ENCODE measurements around the gene EFNA1.

EFNA1 gene

GRCh38 chr1:155086128-155086741, 41.4 kb upstream of the EFNA1 start:
- H3K9me3 Mint-ChIP-seq: no peaks in the 10 kb centered on the region
- peak overlapping the region; percentile 72 for H3K27ac Mint-ChIP-seq
- peaks cover 2% of the 10 kb centered on the region for H3K36me3 Mint-ChIP-seq (ENCODE audit: low read depth)
- peak; percentile 90 for DNase-seq
- H3K4me1 Mint-ChIP-seq (ENCODE audit: low read depth): peaks cover 39% of the 10 kb centered on the region
- H3K27me3 Mint-ChIP-seq: peaks cover 32% of the 10 kb centered on the region
- H3K4me3 Mint-ChIP-seq: peak overlapping the region; percentile 92

DNA sequence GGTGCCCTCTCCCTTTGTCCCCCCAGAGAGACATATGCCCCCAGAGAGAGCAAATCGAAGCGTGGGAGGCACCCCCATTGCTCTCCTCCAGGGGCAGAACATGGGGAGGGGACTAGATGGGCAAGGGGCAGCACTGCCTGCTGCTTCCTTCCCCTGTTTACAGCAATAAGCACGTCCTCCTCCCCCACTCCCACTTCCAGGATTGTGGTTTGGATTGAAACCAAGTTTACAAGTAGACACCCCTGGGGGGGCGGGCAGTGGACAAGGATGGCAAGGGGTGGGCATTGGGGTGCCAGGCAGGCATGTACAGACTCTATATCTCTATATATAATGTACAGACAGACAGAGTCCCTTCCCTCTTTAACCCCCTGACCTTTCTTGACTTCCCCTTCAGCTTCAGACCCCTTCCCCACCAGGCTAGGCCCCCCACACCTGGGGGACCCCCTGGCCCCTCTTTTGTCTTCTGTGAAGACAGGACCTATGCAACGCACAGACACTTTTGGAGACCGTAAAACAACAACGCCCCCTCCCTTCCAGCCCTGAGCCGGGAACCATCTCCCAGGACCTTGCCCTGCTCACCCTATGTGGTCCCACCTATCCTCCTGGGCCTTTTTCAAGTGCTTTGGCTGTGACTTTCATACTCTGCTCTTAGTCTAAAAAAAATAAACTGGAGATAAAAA, 40.7 kb upstream of the EFNA1 start:
- H3K27me3 Mint-ChIP-seq: peaks cover 26% of the 10 kb centered on the region
- no peaks in the 10 kb centered on the region for H3K9me3 Mint-ChIP-seq
- H3K36me3 Mint-ChIP-seq (ENCODE audit: low read depth): peaks cover 2% of the 10 kb centered on the region
- H3K4me1 Mint-ChIP-seq (ENCODE audit: low read depth): peaks cover 37% of the 10 kb centered on the region
- no peak overlapping the region for H3K27ac Mint-ChIP-seq
- no peak for DNase-seq
- no peak overlapping the region for H3K4me3 Mint-ChIP-seq

GRCh38 chr1:155091071-155092051, 36.3 kb upstream of the EFNA1 start:
- H3K36me3 Mint-ChIP-seq (ENCODE audit: low read depth): no peaks in the 10 kb centered on the region
- H3K9me3 Mint-ChIP-seq: no peaks in the 10 kb centered on the region
- H3K27ac Mint-ChIP-seq: peak overlapping the region; percentile 55
- peak; percentile 89 for DNase-seq
- H3K4me1 Mint-ChIP-seq (ENCODE audit: low read depth): peaks cover 6% of the 10 kb centered on the region
- peaks cover 4% of the 10 kb centered on the region for H3K27me3 Mint-ChIP-seq
- H3K4me3 Mint-ChIP-seq: no peak overlapping the region

DNA sequence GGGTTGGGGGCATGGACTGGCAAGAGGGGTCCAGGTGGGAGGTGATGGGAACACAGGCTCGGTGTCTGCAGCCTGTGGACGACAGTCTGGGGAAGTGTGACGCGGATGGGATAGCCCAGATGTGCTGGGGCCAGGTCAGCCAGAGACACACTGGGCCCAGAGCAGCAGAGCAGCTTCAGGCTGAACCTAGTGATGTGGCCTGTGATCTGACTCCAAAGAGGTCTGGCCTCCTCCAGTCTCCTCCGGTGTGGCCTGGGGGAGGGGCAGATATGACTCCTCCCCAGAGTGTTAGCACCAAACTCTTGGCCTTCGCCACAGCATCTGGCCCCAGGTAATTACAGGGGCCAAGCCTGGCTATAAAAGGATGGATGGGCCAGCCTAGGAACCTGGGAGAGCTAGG, 35.5 kb upstream of the EFNA1 start:
- no peaks in the 10 kb centered on the region for H3K36me3 Mint-ChIP-seq (ENCODE audit: low read depth)
- H3K27ac Mint-ChIP-seq: no peak overlapping the region
- DNase-seq: no peak

GRCh38 chr1:155092641-155093040, 35.0 kb upstream of the EFNA1 start:
- peaks cover 4% of the 10 kb centered on the region for H3K27me3 Mint-ChIP-seq
- H3K4me1 Mint-ChIP-seq (ENCODE audit: low read depth): peaks cover 5% of the 10 kb centered on the region
- H3K36me3 Mint-ChIP-seq (ENCODE audit: low read depth): no peaks in the 10 kb centered on the region
- DNase-seq: no peak
- no peaks in the 10 kb centered on the region for H3K9me3 Mint-ChIP-seq
- H3K27ac Mint-ChIP-seq: no peak overlapping the region
- no peak overlapping the region for H3K4me3 Mint-ChIP-seq

More for the DNA sequence above, 35.5 kb upstream of the EFNA1 start:
- peaks cover 4% of the 10 kb centered on the region for H3K27me3 Mint-ChIP-seq
- H3K4me3 Mint-ChIP-seq: no peak overlapping the region
- H3K9me3 Mint-ChIP-seq: no peaks in the 10 kb centered on the region
- peaks cover 5% of the 10 kb centered on the region for H3K4me1 Mint-ChIP-seq (ENCODE audit: low read depth)

- H3K4me3 Mint-ChIP-seq: no peak overlapping the region
- H3K27me3 Mint-ChIP-seq: peaks cover 4% of the 10 kb centered on the region
- peaks cover 5% of the 10 kb centered on the region for H3K4me1 Mint-ChIP-seq (ENCODE audit: low read depth)
- peak; percentile 34 for DNase-seq
- H3K9me3 Mint-ChIP-seq: no peaks in the 10 kb centered on the region
- H3K36me3 Mint-ChIP-seq (ENCODE audit: low read depth): no peaks in the 10 kb centered on the region
- H3K27ac Mint-ChIP-seq: no peak overlapping the region
Observed at GRCh38 chr1:155093911-155094621, 33.6 kb upstream of the EFNA1 start.

DNA sequence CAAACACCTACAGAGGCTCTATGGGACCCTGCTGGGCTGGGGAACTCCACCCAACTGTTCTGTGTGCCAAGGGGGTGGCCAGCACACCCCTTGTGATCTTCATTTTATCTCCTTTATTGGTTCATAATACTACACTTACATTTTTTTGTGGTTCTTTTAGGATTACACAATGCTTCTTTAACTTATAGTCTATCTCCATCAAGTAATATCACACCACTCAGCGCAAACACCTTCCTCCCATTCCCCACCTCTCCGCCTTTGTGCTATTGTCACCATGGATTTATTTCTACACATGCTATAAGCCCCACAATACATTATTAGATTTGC, 33.1 kb upstream of the EFNA1 start:
- Mint-ChIP-seq H3K27ac (no peak overlapping the region), H3K4me1 (ENCODE audit: low read depth) (peaks cover 5% of the 10 kb centered on the region), H3K4me3 (no peak overlapping the region), H3K36me3 (ENCODE audit: low read depth) (no peaks in the 10 kb centered on the region), H3K27me3 (peaks cover 4% of the 10 kb centered on the region), H3K9me3 (no peaks in the 10 kb centered on the region)
- no peak for DNase-seq

- H3K4me1 Mint-ChIP-seq (ENCODE audit: low read depth): no peaks in the 10 kb centered on the region
- H3K36me3 Mint-ChIP-seq (ENCODE audit: low read depth): no peaks in the 10 kb centered on the region
- no peak overlapping the region for H3K27ac Mint-ChIP-seq
- H3K27me3 Mint-ChIP-seq: peaks cover 4% of the 10 kb centered on the region
- H3K4me3 Mint-ChIP-seq: no peak overlapping the region
- no peaks in the 10 kb centered on the region for H3K9me3 Mint-ChIP-seq
- DNase-seq: no peak
Observed at GRCh38 chr1:155099331-155099730, 28.3 kb upstream of the EFNA1 start.

DNA sequence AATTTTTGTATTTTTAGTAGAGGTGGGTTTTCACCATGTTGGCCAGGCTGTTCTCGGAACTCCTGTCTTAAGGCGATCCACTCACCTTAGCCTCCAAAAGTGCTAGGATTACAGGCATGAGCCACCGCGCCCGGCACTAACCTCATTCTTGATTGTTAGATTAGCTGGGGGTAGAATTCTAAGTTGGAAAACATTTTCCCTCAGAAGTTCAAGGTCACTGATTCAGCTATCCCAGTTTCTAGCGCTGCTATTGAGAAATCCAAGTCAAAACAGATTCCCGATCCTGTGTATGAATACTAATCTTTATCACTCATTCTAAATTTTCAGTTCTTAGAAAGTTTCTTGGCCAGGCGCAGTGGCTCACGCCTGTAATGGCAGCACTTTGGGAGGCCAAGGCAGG, 24.4 kb upstream of the EFNA1 start:
- Mint-ChIP-seq H3K4me3 (no peak overlapping the region), H3K27ac (no peak overlapping the region), H3K36me3 (ENCODE audit: low read depth) (no peaks in the 10 kb centered on the region), H3K9me3 (no peaks in the 10 kb centered on the region), H3K27me3 (no peaks in the 10 kb centered on the region), H3K4me1 (ENCODE audit: low read depth) (no peaks in the 10 kb centered on the region)
- DNase-seq: no peak

DNA sequence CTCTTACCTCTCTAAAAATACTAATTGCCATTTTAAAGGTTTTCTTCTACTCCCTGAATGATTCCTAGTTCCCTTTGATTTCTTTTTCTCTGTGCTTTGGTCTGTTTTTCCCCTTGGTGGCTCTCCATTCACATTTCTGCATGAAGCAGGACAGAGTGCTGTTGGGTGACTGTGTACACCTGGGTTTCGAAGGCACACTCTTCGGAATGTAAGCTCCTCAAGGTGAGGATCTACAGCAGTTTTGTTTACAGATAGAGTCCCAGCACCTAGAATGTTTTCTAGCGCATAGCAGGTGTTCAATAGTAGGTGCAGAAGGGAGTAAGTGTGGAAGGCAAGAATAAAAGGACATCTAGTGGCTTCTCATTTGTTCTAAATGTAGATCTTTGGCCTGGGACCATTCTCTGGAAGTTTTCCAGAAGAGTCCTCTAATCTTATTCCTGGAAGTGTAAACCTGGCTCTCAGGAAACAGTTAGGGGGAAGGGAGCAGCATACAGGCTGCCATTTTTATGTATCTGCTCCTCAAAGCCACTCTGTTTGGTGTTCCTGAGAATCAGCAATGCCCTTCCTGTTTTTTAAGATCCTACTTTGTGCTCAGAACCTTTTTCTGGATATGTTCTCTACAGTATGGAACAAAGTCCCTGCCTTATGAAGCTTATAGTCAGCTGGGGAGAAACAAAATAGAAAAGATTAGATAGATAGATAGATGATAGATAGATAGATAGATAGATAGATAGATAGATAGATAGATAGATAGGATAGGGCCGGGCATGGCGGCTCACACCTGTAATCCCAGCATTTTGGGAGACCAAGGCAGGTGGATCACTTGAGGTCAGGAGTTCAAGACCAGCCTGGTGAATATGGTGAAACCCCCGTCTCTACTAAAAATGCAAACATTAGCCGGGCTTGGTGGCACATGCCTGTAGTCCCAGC, 22.8 kb upstream of the EFNA1 start:
- Mint-ChIP-seq H3K4me1 (ENCODE audit: low read depth) (no peaks in the 10 kb centered on the region), H3K9me3 (no peaks in the 10 kb centered on the region), H3K36me3 (ENCODE audit: low read depth) (no peaks in the 10 kb centered on the region), H3K27ac (no peak overlapping the region), H3K4me3 (no peak overlapping the region), H3K27me3 (no peaks in the 10 kb centered on the region)
- no peak for DNase-seq

- no peak overlapping the region for H3K27ac Mint-ChIP-seq
- no peak for DNase-seq
- no peaks in the 10 kb centered on the region for H3K27me3 Mint-ChIP-seq
- H3K4me1 Mint-ChIP-seq (ENCODE audit: low read depth): no peaks in the 10 kb centered on the region
- no peaks in the 10 kb centered on the region for H3K36me3 Mint-ChIP-seq (ENCODE audit: low read depth)
- no peak overlapping the region for H3K4me3 Mint-ChIP-seq
- H3K9me3 Mint-ChIP-seq: no peaks in the 10 kb centered on the region
Observed at GRCh38 chr1:155105604-155106011, 22.1 kb upstream of the EFNA1 start.

- Mint-ChIP-seq H3K4me3 (no peak overlapping the region), H3K36me3 (ENCODE audit: low read depth) (no peaks in the 10 kb centered on the region), H3K27ac (no peak overlapping the region), H3K27me3 (no peaks in the 10 kb centered on the region), H3K4me1 (ENCODE audit: low read depth) (no peaks in the 10 kb centered on the region), H3K9me3 (no peaks in the 10 kb centered on the region)
- no peak for DNase-seq
Observed at GRCh38 chr1:155106862-155107261, 20.8 kb upstream of the EFNA1 start.

GRCh38 chr1:155107309-155108264, 20.1 kb upstream of the EFNA1 start:
- H3K4me1 Mint-ChIP-seq (ENCODE audit: low read depth): no peaks in the 10 kb centered on the region
- H3K27me3 Mint-ChIP-seq: no peaks in the 10 kb centered on the region
- no peaks in the 10 kb centered on the region for H3K9me3 Mint-ChIP-seq
- H3K27ac Mint-ChIP-seq: no peak overlapping the region
- no peak for DNase-seq
- no peak overlapping the region for H3K4me3 Mint-ChIP-seq
- no peaks in the 10 kb centered on the region for H3K36me3 Mint-ChIP-seq (ENCODE audit: low read depth)
